ENCODE measurements around the gene NUP88.

NUP88 gene

DNA sequence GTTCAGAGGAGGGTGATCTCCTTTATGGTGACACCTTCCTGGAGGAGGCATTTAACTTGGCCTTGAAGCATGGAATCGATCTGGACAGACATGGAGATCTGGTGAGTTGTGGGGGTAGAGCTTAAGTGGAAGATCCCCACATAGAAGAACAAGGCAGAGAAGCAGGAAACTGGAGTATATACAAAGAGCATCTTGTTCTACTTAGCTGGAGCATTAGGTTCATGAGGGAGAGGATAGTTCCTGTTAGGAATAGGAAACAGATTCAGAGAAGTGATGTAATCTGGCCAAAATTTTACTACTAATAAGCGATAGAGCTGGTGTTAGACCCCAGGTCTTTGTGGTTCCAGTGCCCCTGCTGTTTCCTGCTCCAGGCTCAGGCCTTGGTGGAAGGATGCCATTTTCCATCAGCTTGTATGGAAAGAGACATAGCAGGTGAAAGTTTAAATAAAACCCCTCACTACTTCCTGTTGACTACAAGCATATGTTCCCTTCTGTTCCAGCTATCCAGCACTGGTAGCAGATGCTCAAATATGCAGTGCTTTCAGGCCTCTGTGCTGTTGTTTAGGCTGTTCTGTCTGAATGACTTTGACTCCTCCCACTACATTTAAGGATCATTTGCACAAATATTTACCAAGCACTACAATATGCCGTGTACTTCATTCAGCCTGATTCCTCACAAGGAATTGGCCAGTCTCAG, 9.9 kb upstream of the NUP88 start:
- Histone ChIP-seq H3K36me3 (replicated peaks; ENCODE audit: insufficient read depth, low read length) (peaks cover 16% of the 10 kb centered on the region), H3K4me2 (ENCODE audit: low read depth, low read length) (no peak overlapping the region), H3K27ac (ENCODE audit: low read length) (no peak overlapping the region), H4K20me1 (ENCODE audit: insufficient read depth, low read length) (no peaks in the 10 kb centered on the region), H3K4me1 (ENCODE audit: low read length) (no peaks in the 10 kb centered on the region), H3K9me3 (replicated peaks; ENCODE audit: insufficient read depth, low read length) (no peaks in the 10 kb centered on the region), H3K4me3 (ENCODE audit: low read length) (no peak overlapping the region), H3F3A (ENCODE audit: insufficient read depth, low read length) (peaks cover 21% of the 10 kb centered on the region), H3K9ac (ENCODE audit: low read length) (no peak overlapping the region), H3K27me3 (replicated peaks; ENCODE audit: insufficient read depth, low read length) (no peaks in the 10 kb centered on the region), H3K9me2 (replicated peaks; ENCODE audit: insufficient read depth, low read length) (no peaks in the 10 kb centered on the region), H3K79me2 (ENCODE audit: low read length) (peaks cover 14% of the 10 kb centered on the region; the same call in 1 of the 2 replicates), H2AFZ (ENCODE audit: low read length) (no peak overlapping the region)
- no peak for DNase-seq
- TF ChIP-seq, protein P1, sequence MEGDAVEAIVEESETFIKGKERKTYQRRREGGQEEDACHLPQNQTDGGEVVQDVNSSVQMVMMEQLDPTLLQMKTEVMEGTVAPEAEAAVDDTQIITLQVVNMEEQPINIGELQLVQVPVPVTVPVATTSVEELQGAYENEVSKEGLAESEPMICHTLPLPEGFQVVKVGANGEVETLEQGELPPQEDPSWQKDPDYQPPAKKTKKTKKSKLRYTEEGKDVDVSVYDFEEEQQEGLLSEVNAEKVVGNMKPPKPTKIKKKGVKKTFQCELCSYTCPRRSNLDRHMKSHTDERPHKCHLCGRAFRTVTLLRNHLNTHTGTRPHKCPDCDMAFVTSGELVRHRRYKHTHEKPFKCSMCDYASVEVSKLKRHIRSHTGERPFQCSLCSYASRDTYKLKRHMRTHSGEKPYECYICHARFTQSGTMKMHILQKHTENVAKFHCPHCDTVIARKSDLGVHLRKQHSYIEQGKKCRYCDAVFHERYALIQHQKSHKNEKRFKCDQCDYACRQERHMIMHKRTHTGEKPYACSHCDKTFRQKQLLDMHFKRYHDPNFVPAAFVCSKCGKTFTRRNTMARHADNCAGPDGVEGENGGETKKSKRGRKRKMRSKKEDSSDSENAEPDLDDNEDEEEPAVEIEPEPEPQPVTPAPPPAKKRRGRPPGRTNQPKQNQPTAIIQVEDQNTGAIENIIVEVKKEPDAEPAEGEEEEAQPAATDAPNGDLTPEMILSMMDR (IDR thresholded peaks at IDR 0.05; ENCODE audit: low read length) = no peak
- TF ChIP-seq EZH2phosphoT487 (IDR thresholded peaks at IDR 0.05; ENCODE audit: low read length) = no peak
- TF ChIP-seq EZH2 (optimal IDR thresholded peaks at IDR 0.05; ENCODE audit: low read depth, low read length) = no peak

DNA sequence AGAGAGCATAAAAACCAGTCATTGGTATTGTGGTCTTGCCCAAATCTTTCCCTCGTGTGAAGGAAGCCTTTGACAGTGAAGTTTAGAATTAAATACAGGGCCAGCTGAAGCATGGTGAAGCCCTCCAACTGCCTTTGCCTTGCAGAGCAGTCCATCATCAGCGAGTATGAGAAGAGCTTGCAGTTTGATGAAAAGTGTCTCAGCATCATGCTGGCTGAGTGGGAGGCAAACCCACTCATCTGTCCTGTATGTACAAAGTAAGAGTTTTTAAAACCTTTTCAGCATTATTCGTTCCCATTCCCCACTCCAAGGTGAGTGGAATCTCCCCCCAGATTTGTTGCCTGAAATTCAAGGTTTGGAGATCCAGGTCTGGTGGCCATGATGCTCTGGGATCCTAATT, 6.4 kb upstream of the NUP88 start:
- TF ChIP-seq, protein P1 (IDR thresholded peaks at IDR 0.05; ENCODE audit: low read length) = no peak
- peaks cover 10% of the 10 kb centered on the region for H3K4me1 ChIP-seq (ENCODE audit: low read length)
- no peak overlapping the region for H3K27ac ChIP-seq (ENCODE audit: low read length)
- DNase-seq = no peak
- no peaks in the 10 kb centered on the region for H3F3A ChIP-seq (ENCODE audit: insufficient read depth, low read length)
- peaks cover 13% of the 10 kb centered on the region for H3K36me3 ChIP-seq (replicated peaks; ENCODE audit: insufficient read depth, low read length)
- no peaks in the 10 kb centered on the region for H3K9me3 ChIP-seq (replicated peaks; ENCODE audit: insufficient read depth, low read length)
- H2AFZ ChIP-seq (ENCODE audit: low read length) = no peak overlapping the region
- no peak overlapping the region for H3K4me2 ChIP-seq (ENCODE audit: low read depth, low read length)
- no peak overlapping the region for H3K9ac ChIP-seq (ENCODE audit: low read length)
- no peaks in the 10 kb centered on the region for H3K27me3 ChIP-seq (replicated peaks; ENCODE audit: insufficient read depth, low read length)
- H3K4me3 ChIP-seq (ENCODE audit: low read length) = no peak overlapping the region
- no peaks in the 10 kb centered on the region for H3K9me2 ChIP-seq (replicated peaks; ENCODE audit: insufficient read depth, low read length)
- H4K20me1 ChIP-seq (ENCODE audit: insufficient read depth, low read length) = no peaks in the 10 kb centered on the region
- peaks cover 20% of the 10 kb centered on the region for H3K79me2 ChIP-seq (ENCODE audit: low read length)

DNA sequence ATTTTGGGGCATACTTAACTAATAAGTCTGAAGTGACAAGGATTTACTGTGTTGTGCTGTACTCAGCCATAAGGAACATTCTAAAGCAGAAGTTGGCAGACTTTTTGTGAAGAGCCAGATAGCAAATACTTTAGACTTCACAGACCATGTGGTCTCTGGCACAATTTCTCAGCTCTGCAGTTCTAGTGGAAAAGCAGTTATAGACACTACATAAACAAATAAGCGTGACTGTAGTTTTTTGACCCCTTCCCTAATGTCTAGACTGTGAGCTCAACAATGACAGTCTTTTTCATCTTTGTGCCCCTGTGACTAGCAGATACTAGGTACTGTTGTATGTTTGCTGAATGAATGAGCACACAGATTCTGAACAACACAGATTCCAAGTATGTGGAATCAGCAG, 5.4 kb upstream of the NUP88 start:
- H3K27ac ChIP-seq (ENCODE audit: low read length) = no peak overlapping the region
- H3K4me1 ChIP-seq (ENCODE audit: low read length) = peaks cover 12% of the 10 kb centered on the region
- H3K9me3 ChIP-seq (replicated peaks; ENCODE audit: insufficient read depth, low read length) = no peaks in the 10 kb centered on the region
- H2AFZ ChIP-seq (ENCODE audit: low read length) = no peak overlapping the region
- no peaks in the 10 kb centered on the region for H3K9me2 ChIP-seq (replicated peaks; ENCODE audit: insufficient read depth, low read length)
- H3K36me3 ChIP-seq (replicated peaks; ENCODE audit: insufficient read depth, low read length) = peaks cover 13% of the 10 kb centered on the region; the same call in 1 of the 2 replicates
- H3K9ac ChIP-seq (ENCODE audit: low read length) = no peak overlapping the region
- no peaks in the 10 kb centered on the region for H4K20me1 ChIP-seq (ENCODE audit: insufficient read depth, low read length)
- H3K27me3 ChIP-seq (replicated peaks; ENCODE audit: insufficient read depth, low read length) = no peaks in the 10 kb centered on the region
- H3K4me2 ChIP-seq (ENCODE audit: low read depth, low read length) = no peak overlapping the region
- no peak for DNase-seq
- H3K79me2 ChIP-seq (ENCODE audit: low read length) = peaks cover 27% of the 10 kb centered on the region
- no peak for TF ChIP-seq EZH2phosphoT487 (IDR thresholded peaks at IDR 0.05; ENCODE audit: low read length)
- TF ChIP-seq, protein P1 (IDR thresholded peaks at IDR 0.05; ENCODE audit: low read length) = no peak
- TF ChIP-seq EZH2 (optimal IDR thresholded peaks at IDR 0.05; ENCODE audit: low read depth, low read length) = no peak
- H3K4me3 ChIP-seq (ENCODE audit: low read length) = no peak overlapping the region
- H3F3A ChIP-seq (ENCODE audit: insufficient read depth, low read length) = no peaks in the 10 kb centered on the region

Measured in MM.1S (cell line).